SK-N-SH (cell line): Measurements from ENCODE around the gene ARID5A. TPM values are rescaled to one million over a fixed set of nuclear protein-coding genes. Genes with fewer than 3 reads are reported as not detected.

ENCODE experiments used
- CTCF ChIA-PET: fragments of 300-600, 350-600 bp; formaldehyde crosslinking; extraction: SDS; loops from one replicate; lab custom pipeline; 2021; lab: Yijun Ruan, JAX
- POLR2A ChIA-PET: fragments of 350-600 bp; sonication (Branson Sonifier 250); formaldehyde crosslinking; extraction: SDS; loops from one replicate; lab custom pipeline; 2020; ENCODE audit warnings: antibody characterized with exemption, inconsistent platforms; lab: Yijun Ruan, JAX
- DNase-seq: peaks from one replicate; pipeline ENCODE4 v3.0.0; 2012
- H2AFZ ChIP-seq: fragments of 200-600 bp; sonication (generic); 2 replicates; pipeline ENCODE4 v1.8.1; 2016; ENCODE audit warnings: antibody characterized with exemption, mild to moderate bottlenecking, low read depth
- H3F3A ChIP-seq: fragments of 200-600 bp; sonication (generic); replicated peaks from 2 replicates; pipeline ENCODE3; 2016; ENCODE audit warnings: antibody characterized with exemption, mild to moderate bottlenecking; ENCODE audit not compliant: insufficient read depth
- H3K27ac ChIP-seq, 2 experiments: fragments of 200-500 bp in 1 of 2; fragments of 200-600 bp in 1 of 2; sonication (Bioruptor generic) in 1 of 2; sonication (generic), shearing (Covaris generic) in 1 of 2; 2 replicates each; pipeline versions ENCODE4 v1.5.1 to v1.6.1; 2014 to 2016; ENCODE audit warnings: low read depth in 2 of 2, inconsistent platforms in 1 of 2, low read length in 1 of 2, mild to moderate bottlenecking in 1 of 2, mixed read lengths in 1 of 2
- H3K27me3 ChIP-seq: fragments of 200-600 bp; sonication (generic), shearing (Covaris generic); 2 replicates; pipeline ENCODE4 v1.6.1; 2016; ENCODE audit warnings: mixed run types; ENCODE audit not compliant: insufficient read depth
- H3K36me3 ChIP-seq, 2 experiments: fragments of 200-500 bp in 1 of 2; fragments of 200-600 bp in 1 of 2; sonication (Bioruptor generic) in 1 of 2; sonication (generic) in 1 of 2; replicated peaks in 1 of 2; 2 replicates each; pipeline versions ENCODE3 to v1.5.1; 2014 to 2016; ENCODE audit warnings: low read length in 1 of 2, mild to moderate bottlenecking in 1 of 2; ENCODE audit not compliant: insufficient read depth in 2 of 2, control insufficient read depth in 1 of 2
- H3K4me1 ChIP-seq, 2 experiments: fragments of 200-500 bp in 1 of 2; fragments of 200-600 bp in 1 of 2; sonication (Bioruptor generic) in 1 of 2; sonication (generic), shearing (Covaris generic) in 1 of 2; 2 replicates each; pipeline versions ENCODE4 v1.5.1 to v1.6.1; 2014 to 2016; ENCODE audit warnings: low read depth in 1 of 2, low read length in 1 of 2, mixed run types in 1 of 2; ENCODE audit not compliant: insufficient read depth in 2 of 2, control insufficient read depth in 1 of 2
- H3K4me2 ChIP-seq: fragments of 200-600 bp; sonication (generic), shearing (Covaris generic); 2 replicates; pipeline ENCODE4 v1.6.1; 2017; ENCODE audit warnings: mixed run types
- H3K4me3 ChIP-seq, 2 experiments: fragments of 200-500 bp in 1 of 2; fragments of 200-600 bp in 1 of 2; sonication (Bioruptor generic) in 1 of 2; sonication (generic), shearing (Covaris generic) in 1 of 2; 2 replicates each; pipeline versions ENCODE4 v1.5.1 to v1.8.1; 2014 to 2016; ENCODE audit warnings: low read depth in 2 of 2, inconsistent platforms in 1 of 2, low read length in 1 of 2, mild to moderate bottlenecking in 1 of 2, mixed read lengths in 1 of 2, moderate library complexity in 1 of 2
- H3K79me2 ChIP-seq: fragments of 200-600 bp; sonication (generic); 2 replicates; pipeline ENCODE4 v1.8.1; 2017; ENCODE audit warnings: mild to moderate bottlenecking; ENCODE audit not compliant: insufficient read depth
- H3K9ac ChIP-seq: fragments of 200-600 bp; sonication (generic); 2 replicates; pipeline ENCODE4 v1.6.1; 2017; ENCODE audit warnings: mixed run types
- H3K9me2 ChIP-seq: fragments of 200-600 bp; sonication (generic); 2 replicates; pipeline ENCODE4 v1.6.1; 2017; ENCODE audit warnings: mixed run types
- H3K9me3 ChIP-seq: fragments of 200-600 bp; sonication (generic); 2 replicates; pipeline ENCODE4 v1.6.1; 2017; ENCODE audit warnings: mixed run types, mild to moderate bottlenecking, moderate library complexity
- H4K20me1 ChIP-seq: fragments of 200-600 bp; sonication (generic); 2 replicates; pipeline ENCODE4 v1.6.1; 2017; ENCODE audit warnings: mild to moderate bottlenecking, mixed run types; ENCODE audit not compliant: insufficient read depth
- ELF1 ChIP-seq: IDR thresholded peaks from 2 replicates; pipeline ENCODE4 v1.4.0; 2012
- GABPA ChIP-seq: IDR thresholded peaks from 2 replicates; pipeline ENCODE4 v1.4.0; 2012; ENCODE audit warnings: low read depth, mild to moderate bottlenecking
- GATA2 ChIP-seq: sonication (generic); formaldehyde crosslinking; IDR thresholded peaks from 2 replicates; pipeline ENCODE4 v1.5.0; 2020; ENCODE audit warnings: mild to moderate bottlenecking, missing genetic modification reagents
- JUND ChIP-seq: IDR thresholded peaks from 2 replicates; pipeline ENCODE4 v1.4.0; 2012
- MEF2A ChIP-seq: IDR thresholded peaks from 2 replicates; pipeline ENCODE4 v1.4.0; 2012; ENCODE audit warnings: low read depth, borderline replicate concordance
- MXI1 ChIP-seq: IDR thresholded peaks from 2 replicates; pipeline ENCODE4 v1.6.1; 2012; ENCODE audit warnings: mild to moderate bottlenecking, low read depth, low read length, improper control_type of control experiment
- POLR2AphosphoS5 ChIP-seq: IDR thresholded peaks from 2 replicates; pipeline ENCODE4 v1.6.1; 2012; ENCODE audit warnings: low read depth, low read length
- RCOR1 ChIP-seq: fragments of 150-350 bp; IDR thresholded peaks from 2 replicates; pipeline ENCODE4 v1.6.1; 2017; ENCODE audit warnings: antibody characterized with exemption, low read length
- SIN3A ChIP-seq: IDR thresholded peaks from 2 replicates; pipeline ENCODE4 v1.6.1; 2012; ENCODE audit warnings: low read depth, mild to moderate bottlenecking, low read length, moderate library complexity, borderline replicate concordance
- YY1 ChIP-seq: IDR thresholded peaks from 2 replicates; pipeline ENCODE4 v1.4.0; 2012; ENCODE audit warnings: low read depth, mild to moderate bottlenecking
- WGBS: methylation state at CpG from one replicate; pipeline ENCODE4 v1.1.6; 2017; ENCODE audit warnings: low lambda C conversion rate; 5-methylcytosine and 5-hydroxymethylcytosine counted together
- polyA plus RNA-seq, 3 experiments: library from polyadenylated mRNA; depleted of rRNA; stranded (reverse); fragments of >200 nt; gene quantifications; 2 replicates each; pipeline ENCODE4 v1.2.3, GENCODE V29; 2012
- TF ChIP-seq, protein P1 (sequence below): IDR thresholded peaks from 2 replicates; pipeline ENCODE4 v1.4.0; 2012; ENCODE audit warnings: low read depth, borderline replicate concordance
- TF ChIP-seq, protein P2 (sequence below): fragments of 200-600 bp; sonication (generic); IDR thresholded peaks from 2 replicates; pipeline ENCODE4 v1.6.1; 2017; ENCODE audit warnings: antibody characterized with exemption, mild to moderate bottlenecking, moderate library complexity
- TF ChIP-seq, protein P3 (sequence below): fragments of 150-350 bp; IDR thresholded peaks from 2 replicates; pipeline ENCODE4 v1.6.1; 2016; ENCODE audit warnings: mild to moderate bottlenecking, low read depth, low read length
- TF ChIP-seq, protein P4 (sequence below): IDR thresholded peaks from 2 replicates; pipeline ENCODE4 v1.6.1; 2012; ENCODE audit warnings: mild to moderate bottlenecking, low read depth, low read length, moderate library complexity
- TF ChIP-seq, protein P5 (sequence below): IDR thresholded peaks from 2 replicates; pipeline ENCODE4 v1.4.0; 2012; ENCODE audit warnings: low read depth, borderline replicate concordance

ARID5A gene
- polyA plus RNA-seq, 1 of the 3 experiments (the other 2 are of a cell fraction): 3.3 TPM

DNA sequence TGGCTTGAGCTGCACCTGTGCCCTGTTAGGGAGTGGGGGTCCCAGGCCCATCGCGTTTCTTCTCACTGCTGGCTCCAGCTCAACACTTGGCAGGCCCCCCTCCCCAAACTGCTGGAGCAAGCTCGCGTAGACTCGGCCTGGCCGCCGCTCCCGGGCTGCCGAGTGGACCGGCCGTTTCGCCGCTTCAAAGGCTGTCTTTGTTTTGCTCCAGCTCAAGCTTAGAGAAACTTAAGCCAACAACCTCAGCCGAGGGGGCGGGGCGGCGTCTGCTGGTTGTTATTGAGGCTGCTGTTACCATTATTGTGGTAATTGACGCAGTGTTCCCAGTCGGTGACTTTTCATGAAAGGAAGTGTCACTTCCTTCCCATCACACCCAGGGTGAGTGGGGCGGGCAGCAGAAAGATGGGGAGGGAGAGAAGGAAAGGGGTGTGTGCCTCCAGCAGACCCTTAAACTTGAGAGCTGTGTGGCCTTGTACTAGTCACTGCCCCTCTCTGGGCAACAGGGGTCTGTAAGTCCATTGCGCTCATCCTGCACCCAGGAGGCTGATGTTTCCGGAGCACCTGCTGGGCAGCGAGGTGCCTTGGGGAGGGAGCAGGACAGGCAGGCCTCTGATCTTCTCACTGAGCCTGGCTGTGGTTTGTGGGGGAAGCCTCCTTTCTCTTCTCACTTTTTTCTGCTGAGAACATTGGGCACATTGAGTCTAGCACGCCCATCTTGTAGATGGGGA is 2.1 kb downstream of the ARID5A start:
- Histone ChIP-seq H3K9ac (no peak overlapping the region), H4K20me1 (peaks cover 22% of the 10 kb centered on the region; the same call in 1 of the 2 replicates), H3K9me3 (no peaks in the 10 kb centered on the region), H3K27ac (no peak overlapping the region), H3K4me1 (peaks cover 11 to 31% of the 10 kb centered on the region in 2 experiments; a peak in 3 of 4 replicates), H3K36me3 (peaks cover 0 to 2% of the 10 kb centered on the region in 2 experiments), H3K9me2 (no peaks in the 10 kb centered on the region), H2AFZ (no peak overlapping the region), H3K27me3 (no peaks in the 10 kb centered on the region), H3F3A (peaks cover 2% of the 10 kb centered on the region), H3K4me3 (no peak overlapping the region), H3K79me2 (0 out of 2 replicates have a peak, but pooled peaks cover 3% of the 10 kb centered on the region), H3K4me2 (0 out of 2 replicates have a peak overlapping the region, but pooled peaks have one; percentile 96)
- DNase-seq: no peak
- WGBS: 97% methylated on average over 24 of the region's 24 CpGs
- ChIA-PET CTCF (interaction anchor here (1.6 to 8.6 kb wide), 4 partner anchors 9 to 29 kb away, joined by 3 to 91 read pairs (median 19); no protein-coding TSS in a partner anchor), POLR2A (interaction anchor here (1.5 kb wide), 1 partner anchor 9 kb away, joined by 3 read pairs; no protein-coding TSS in a partner anchor)
- TF ChIP-seq SIN3A (no peak), ELF1 (no peak), POLR2AphosphoS5 (no peak), MEF2A (no peak), GABPA (no peak), JUND (no peak), YY1 (no peak), RCOR1 (no peak), GATA2 (CRISPR knock-in tag) (no peak)
- TF ChIP-seq, protein P1, sequence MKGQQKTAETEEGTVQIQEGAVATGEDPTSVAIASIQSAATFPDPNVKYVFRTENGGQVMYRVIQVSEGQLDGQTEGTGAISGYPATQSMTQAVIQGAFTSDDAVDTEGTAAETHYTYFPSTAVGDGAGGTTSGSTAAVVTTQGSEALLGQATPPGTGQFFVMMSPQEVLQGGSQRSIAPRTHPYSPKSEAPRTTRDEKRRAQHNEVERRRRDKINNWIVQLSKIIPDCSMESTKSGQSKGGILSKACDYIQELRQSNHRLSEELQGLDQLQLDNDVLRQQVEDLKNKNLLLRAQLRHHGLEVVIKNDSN: no peak
- TF ChIP-seq, protein P2, sequence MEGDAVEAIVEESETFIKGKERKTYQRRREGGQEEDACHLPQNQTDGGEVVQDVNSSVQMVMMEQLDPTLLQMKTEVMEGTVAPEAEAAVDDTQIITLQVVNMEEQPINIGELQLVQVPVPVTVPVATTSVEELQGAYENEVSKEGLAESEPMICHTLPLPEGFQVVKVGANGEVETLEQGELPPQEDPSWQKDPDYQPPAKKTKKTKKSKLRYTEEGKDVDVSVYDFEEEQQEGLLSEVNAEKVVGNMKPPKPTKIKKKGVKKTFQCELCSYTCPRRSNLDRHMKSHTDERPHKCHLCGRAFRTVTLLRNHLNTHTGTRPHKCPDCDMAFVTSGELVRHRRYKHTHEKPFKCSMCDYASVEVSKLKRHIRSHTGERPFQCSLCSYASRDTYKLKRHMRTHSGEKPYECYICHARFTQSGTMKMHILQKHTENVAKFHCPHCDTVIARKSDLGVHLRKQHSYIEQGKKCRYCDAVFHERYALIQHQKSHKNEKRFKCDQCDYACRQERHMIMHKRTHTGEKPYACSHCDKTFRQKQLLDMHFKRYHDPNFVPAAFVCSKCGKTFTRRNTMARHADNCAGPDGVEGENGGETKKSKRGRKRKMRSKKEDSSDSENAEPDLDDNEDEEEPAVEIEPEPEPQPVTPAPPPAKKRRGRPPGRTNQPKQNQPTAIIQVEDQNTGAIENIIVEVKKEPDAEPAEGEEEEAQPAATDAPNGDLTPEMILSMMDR: no peak

DNA sequence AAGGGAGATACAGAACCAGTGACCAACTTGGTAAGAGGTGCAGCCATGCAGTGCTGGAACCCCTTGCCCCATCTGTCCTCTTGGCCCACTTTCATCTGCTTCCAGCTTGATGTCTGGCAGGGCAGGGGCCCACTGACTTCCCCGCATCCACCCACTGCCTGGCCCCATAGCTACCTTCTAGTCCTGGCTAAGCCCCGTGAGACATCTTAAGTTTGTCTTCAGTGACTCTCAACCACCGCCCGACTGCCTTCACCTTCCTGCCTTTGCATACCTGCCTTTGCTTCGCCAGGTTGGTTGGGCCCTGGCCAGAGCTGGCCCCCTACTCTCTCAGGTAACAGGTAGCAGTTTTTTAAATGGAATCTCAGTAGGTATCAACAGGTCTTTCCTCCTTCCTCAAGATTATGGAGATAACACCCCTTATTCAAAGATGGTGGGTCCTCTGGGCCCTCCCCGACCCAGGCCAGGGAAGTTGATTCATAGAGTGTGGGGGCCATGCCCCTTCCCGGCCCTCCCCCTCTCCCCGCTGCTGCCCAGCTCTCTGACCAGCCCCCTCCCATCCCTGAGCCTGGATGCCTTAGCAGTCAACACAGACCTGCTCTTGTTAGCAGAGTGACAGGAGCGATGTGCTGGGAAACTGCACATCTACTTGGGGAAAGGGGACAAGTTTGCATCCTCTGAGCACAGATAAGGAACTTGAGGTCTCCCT is 2.8 kb downstream of the ARID5A start:
- ChIA-PET CTCF (interaction anchor here (0.6 to 8.6 kb wide), 5 partner anchors 9 to 211 kb away, joined by 3 to 91 read pairs (median 4); no protein-coding TSS in a partner anchor), POLR2A (no interaction called here)
- WGBS: 91% methylated on average over 9 of the region's 9 CpGs
- Histone ChIP-seq H3K79me2 (0 out of 2 replicates have a peak, but pooled peaks cover 3% of the 10 kb centered on the region), H3K4me1 (peaks cover 7 to 24% of the 10 kb centered on the region in 2 experiments; a peak in 3 of 4 replicates), H3K27ac (no peak overlapping the region), H3K9me2 (no peaks in the 10 kb centered on the region), H3K27me3 (no peaks in the 10 kb centered on the region), H4K20me1 (peaks cover 22% of the 10 kb centered on the region; the same call in 1 of the 2 replicates), H3K9me3 (no peaks in the 10 kb centered on the region), H3K4me2 (no peak overlapping the region), H3K9ac (no peak overlapping the region), H2AFZ (no peak overlapping the region), H3F3A (no peaks in the 10 kb centered on the region), H3K36me3 (peaks cover 0 to 2% of the 10 kb centered on the region in 2 experiments), H3K4me3 (no peak overlapping the region)
- DNase-seq: no peak
- TF ChIP-seq, protein P3, sequence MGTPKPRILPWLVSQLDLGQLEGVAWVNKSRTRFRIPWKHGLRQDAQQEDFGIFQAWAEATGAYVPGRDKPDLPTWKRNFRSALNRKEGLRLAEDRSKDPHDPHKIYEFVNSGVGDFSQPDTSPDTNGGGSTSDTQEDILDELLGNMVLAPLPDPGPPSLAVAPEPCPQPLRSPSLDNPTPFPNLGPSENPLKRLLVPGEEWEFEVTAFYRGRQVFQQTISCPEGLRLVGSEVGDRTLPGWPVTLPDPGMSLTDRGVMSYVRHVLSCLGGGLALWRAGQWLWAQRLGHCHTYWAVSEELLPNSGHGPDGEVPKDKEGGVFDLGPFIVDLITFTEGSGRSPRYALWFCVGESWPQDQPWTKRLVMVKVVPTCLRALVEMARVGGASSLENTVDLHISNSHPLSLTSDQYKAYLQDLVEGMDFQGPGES: no peak
- TF ChIP-seq RCOR1 (no peak), YY1 (no peak), MXI1 (no peak)
- TF ChIP-seq, protein P4, sequence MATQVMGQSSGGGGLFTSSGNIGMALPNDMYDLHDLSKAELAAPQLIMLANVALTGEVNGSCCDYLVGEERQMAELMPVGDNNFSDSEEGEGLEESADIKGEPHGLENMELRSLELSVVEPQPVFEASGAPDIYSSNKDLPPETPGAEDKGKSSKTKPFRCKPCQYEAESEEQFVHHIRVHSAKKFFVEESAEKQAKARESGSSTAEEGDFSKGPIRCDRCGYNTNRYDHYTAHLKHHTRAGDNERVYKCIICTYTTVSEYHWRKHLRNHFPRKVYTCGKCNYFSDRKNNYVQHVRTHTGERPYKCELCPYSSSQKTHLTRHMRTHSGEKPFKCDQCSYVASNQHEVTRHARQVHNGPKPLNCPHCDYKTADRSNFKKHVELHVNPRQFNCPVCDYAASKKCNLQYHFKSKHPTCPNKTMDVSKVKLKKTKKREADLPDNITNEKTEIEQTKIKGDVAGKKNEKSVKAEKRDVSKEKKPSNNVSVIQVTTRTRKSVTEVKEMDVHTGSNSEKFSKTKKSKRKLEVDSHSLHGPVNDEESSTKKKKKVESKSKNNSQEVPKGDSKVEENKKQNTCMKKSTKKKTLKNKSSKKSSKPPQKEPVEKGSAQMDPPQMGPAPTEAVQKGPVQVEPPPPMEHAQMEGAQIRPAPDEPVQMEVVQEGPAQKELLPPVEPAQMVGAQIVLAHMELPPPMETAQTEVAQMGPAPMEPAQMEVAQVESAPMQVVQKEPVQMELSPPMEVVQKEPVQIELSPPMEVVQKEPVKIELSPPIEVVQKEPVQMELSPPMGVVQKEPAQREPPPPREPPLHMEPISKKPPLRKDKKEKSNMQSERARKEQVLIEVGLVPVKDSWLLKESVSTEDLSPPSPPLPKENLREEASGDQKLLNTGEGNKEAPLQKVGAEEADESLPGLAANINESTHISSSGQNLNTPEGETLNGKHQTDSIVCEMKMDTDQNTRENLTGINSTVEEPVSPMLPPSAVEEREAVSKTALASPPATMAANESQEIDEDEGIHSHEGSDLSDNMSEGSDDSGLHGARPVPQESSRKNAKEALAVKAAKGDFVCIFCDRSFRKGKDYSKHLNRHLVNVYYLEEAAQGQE: no peak
- TF ChIP-seq, protein P5, sequence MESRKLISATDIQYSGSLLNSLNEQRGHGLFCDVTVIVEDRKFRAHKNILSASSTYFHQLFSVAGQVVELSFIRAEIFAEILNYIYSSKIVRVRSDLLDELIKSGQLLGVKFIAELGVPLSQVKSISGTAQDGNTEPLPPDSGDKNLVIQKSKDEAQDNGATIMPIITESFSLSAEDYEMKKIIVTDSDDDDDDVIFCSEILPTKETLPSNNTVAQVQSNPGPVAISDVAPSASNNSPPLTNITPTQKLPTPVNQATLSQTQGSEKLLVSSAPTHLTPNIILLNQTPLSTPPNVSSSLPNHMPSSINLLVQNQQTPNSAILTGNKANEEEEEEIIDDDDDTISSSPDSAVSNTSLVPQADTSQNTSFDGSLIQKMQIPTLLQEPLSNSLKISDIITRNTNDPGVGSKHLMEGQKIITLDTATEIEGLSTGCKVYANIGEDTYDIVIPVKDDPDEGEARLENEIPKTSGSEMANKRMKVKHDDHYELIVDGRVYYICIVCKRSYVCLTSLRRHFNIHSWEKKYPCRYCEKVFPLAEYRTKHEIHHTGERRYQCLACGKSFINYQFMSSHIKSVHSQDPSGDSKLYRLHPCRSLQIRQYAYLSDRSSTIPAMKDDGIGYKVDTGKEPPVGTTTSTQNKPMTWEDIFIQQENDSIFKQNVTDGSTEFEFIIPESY: no peak
